KBM-7 (cell line): ENCODE results near the gene TSHZ3.

ENCODE experiments used
- DNase-seq: peaks from one replicate; pipeline ENCODE4 v3.0.0-alpha.2; 2015
- in situ Hi-C: fragments of 300-500 bp; cut with MboI; formaldehyde crosslinking; loops from 2 replicates; pipeline ENCODE4 v1.14.3; 2020; ENCODE audit warnings: low sequenced_read_pairs, low pct_unique_long_range_greater_than_20kb, mixed read lengths

The TSHZ3 gene

DNA sequence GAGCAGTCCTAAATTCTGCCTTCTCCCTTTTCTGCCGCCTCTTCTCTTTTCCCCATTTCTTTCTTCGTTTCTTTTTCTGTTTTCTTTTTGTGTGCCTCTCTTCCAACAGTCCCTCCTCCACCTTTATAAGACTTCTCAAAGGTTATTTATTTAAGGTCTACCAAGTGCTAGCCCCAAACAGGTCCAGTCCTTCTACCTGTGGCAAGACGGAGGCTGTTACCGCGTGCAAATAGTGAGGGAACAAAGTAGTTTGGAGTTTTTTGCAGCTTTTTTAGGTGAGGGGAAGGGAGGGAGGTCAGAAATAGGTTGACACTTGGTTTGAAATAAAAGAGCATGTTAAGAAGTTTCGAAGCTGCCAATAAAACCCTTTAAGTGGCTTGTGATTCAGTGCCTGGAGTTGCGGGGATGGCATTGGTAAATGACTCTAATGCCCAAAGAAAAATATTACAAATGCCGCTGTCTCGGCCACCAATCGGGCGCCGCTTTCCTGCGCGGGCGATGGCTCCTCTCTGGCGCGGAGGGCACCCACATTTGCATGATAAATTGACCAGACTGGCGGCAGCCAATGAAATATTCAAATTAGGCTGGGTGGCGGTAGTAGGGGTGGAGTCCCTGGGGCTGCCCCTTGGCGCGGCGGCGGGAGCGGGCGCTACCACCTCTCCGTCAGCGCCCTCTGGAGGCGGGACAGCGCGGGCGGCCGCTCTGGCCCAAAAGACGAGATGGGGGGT lies 7.5 kb upstream of the TSHZ3 start:
- in situ Hi-C loops = no loop called here
- peak; percentile 67 for DNase-seq

DNA sequence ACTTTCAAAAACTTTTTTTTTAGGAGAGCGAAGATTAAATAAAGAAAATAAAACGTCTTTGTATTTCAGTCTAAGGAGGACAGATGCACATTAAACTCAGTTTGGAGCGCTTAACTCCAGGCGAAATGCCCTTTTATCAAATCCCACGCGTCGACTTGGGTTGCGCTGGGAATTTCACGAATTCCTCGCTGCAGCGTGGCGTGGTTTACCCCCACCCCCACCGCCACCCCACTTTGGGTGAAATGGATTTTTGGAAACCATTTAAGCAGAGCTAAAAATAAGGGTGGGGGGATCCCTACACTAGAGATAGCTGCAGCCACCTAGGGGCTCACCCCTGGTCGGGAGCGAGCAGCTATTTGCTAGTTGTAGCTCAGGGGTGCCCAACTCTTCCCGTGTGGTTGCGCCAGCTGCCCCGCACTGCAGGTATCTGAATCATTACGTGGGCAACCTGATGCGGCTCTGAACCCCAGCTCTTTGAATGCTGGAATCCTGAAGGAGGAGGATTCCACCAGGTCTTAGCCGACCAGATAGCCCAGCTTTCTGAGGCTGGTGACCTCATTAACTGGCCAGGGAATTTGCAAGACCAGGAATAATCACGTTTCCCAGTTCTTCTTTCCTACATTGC lies 6.5 kb upstream of the TSHZ3 start:
- in situ Hi-C loops = no loop called here
- no peak for DNase-seq

DNA sequence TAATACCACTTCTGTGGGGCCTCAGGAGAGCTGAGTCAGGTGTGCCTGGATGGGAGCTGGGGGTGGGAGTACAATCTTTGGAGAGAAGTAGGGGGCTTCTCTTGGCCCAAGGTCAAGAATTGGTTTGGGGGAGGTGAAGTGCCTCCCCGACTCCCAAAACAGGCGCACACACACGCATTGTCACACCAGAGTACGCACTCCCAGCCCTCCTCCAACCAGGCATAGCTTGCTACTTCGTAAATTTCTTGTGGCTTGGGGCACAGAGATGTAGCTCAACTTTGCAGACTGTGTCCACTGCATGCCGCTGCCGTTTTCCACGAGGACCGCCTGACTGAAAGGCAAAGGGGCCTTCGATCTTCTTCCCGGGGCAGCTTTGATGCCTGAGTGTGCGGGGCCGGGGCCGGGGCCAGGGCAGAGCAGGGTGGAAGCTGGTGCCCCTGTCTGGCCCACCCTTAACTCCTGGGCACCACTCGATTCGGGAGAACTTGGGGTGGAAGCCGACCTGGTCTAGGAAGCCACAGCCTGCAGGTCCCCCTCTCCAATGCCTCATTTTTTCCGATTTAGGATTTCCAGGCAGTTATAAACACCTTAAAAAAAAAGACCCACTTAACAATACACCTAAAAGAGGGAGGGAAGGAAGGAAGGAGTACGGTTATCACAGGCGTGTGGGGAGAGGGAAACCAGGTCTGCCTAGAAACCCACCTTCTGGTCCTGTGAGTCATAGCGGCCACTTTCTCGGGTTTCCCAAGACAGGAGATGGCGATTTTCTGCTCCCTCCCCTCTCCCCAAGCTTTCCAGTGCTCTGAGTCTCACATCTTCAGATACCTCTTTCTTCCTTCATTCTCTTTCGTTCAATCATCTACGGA lies 5.8 kb upstream of the TSHZ3 start:
- DNase-seq = no peak
- in situ Hi-C loops = no loop called here

DNA sequence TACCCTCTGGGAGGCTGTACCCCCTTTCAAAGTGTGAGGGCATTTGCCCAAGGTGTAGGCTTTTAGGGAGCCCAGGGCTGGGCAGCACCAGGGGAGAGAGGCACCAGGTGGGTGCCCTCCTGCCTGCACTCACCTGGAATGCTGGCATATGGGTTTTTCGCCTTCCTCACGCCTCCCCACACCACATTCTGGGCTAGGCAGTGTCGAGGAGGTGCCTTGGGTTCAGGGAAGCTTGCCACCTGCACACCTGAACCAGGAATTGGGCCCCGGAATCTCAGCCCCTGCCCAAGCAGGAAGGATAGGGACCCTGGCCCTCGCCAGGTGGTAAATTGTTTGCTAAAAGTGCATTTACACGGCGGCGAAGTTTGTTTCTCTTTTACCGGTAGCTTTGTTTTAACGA lies 5.1 kb upstream of the TSHZ3 start:
- no peak for DNase-seq
- in situ Hi-C loops = no loop called here

DNA sequence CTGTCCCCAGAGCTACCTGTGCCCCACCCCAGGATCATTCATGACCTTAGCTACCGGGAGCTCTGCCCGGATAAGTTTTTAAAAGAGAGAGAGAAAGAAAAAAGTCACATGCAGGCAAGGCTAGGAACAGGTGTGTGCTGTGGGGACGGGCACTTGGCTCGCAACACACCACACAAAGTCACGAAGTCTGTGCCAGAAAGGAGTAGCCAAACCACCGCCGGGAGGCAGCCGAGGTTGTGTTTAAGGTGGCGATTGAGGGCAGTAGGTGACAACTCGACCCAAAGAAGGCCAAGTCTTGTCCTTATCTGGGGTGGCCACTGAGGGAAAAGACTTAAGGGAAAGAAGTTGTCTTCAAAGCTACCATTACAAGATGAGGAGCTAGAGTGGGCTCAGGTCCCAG lies 4.6 kb upstream of the TSHZ3 start:
- no peak for DNase-seq
- in situ Hi-C loops = no loop called here

DNA sequence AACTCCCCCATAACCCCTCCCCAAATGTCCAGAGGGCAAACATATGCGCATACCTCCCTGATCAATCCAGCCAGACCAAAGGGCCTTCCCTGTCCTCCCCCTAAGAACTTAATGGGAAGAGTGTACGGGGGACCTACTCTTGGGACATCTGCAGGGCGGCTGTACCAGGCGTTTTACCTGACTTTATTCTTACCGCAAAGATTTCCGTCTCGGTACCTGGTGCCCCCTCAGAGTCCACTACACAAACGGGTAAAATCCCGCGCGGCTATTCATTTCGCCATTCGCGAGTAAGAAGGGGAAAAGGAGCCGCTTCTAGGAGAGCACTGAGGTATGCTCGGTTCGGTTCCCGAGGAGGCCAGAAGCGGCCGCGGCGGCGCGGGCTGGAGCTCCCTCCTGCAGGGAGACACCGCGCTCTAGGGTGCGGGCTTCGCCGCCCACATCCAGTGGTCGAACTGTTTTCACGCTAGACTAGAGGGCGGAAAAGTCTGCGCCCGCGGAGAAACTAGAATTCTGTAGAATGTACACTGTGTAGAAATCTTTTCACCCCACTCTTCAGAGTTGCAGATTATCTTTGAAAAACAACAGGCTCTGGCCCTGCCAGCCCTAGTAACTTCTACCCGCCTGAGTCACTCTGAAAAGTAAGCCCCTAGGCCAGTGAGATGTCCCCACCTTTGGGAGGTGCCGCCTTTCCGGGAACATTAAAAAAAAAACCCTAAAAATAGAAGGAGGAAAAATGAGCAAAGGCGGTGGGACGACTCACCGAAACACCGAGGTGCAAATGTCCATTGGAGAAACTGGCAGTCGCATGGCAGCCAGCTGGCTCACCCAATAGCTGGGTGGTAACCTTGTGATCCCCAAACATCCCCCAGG lies 3.8 kb upstream of the TSHZ3 start:
- in situ Hi-C loops = no loop called here
- DNase-seq = no peak

DNA sequence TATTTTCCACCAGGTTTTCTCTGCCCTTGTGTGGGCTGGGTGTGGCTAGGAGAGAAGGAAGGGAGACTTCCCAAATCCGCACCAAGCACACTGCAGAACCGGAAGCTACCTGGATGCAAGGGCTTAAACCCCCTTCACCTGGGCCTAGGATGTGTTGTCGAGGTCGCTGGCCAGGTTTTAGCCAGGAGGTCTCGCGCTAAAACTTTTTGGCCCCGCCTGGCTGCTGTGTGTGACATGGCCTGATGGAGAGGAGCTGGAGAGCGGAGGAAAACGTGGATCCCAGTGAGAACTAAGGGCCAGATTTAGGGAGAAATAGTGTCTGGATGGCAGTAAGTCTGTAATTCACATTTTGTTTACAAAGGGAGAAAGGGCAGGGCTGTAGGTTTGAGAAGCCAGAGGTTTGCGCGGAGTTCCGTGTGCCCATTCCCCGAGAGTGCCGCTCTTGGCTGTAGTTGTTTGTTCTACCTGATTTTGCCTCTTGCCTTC lies 3.1 kb upstream of the TSHZ3 start:
- in situ Hi-C loops = no loop called here
- DNase-seq = no peak

DNA sequence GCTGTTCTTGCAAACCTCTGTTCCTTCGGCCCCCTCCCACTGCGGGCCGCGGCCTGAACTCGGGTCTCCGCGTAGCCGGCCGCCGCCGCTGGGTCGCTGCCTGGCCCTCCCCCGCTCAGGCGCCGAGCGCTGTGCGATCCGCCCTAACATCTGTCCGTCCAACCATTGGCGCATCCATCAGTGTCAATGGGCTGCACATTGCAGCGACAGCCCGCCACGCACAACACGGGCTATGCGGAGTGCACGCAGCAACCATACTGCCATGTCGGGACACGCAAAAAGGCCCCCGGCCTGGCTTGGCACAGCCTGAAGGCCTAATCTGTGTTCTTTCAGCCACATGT lies 2.6 kb upstream of the TSHZ3 start:
- DNase-seq = no peak
- in situ Hi-C loops = no loop called here

DNA sequence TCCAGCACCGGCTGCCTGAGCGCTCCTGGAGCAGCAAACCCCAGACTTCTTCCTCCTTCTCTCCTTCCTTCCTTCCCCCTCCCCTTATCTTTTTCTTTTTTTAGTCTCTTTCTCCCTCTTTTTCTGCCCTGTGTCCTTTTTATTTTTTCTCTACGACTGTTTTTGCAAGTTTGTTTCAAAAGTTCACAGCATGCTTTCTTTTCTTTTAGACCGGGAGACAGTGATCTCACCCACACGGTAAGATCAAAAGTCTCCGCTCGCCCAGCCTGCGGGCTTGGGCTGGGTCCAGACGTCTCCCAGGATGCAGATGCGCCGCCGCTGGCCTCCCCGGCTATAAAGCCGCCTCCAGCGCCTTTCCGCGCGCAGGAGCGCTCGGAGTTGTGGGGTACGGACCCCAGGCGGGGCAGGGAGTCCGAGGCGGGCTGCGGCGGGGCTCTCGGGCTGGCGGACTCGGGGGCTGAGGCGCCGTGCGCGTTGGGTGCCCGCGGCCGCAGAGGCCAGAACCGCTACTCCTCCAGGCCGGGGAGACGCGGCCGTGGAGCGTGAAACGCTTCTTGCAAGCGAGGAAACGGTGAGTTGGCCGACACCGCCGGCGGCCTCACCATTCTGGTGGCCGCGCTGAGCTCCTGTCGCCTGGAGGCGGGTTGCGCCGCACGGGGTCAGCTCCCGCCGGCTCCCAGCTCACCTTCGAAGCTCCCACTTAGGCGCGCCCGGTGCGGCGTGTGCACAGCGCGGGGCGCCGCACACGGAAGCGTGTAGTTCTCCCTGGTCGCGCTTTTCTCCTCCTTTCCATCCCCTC lies 2.0 kb upstream of the TSHZ3 start:
- DNase-seq = peak; percentile 24
- in situ Hi-C loops = no loop called here

DNA sequence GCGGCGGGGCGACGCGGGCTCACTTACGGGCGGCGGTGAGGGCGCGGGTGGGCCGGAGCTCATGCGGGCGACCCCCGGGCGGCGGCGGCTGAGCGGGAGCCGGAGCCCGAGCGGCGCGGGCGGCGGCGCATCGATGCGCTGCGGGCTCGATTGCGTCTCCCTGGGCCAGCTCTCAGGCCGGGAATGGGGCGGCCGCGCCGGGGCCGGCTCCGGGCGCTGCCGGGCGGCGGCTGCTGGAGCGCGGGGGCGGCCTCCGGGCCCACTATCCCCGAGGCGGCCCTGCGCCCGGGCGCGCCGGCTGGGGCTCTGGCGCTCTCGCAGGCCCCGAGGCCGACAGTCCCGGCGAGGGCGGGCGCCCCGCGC lies 1.4 kb upstream of the TSHZ3 start:
- no peak for DNase-seq

DNA sequence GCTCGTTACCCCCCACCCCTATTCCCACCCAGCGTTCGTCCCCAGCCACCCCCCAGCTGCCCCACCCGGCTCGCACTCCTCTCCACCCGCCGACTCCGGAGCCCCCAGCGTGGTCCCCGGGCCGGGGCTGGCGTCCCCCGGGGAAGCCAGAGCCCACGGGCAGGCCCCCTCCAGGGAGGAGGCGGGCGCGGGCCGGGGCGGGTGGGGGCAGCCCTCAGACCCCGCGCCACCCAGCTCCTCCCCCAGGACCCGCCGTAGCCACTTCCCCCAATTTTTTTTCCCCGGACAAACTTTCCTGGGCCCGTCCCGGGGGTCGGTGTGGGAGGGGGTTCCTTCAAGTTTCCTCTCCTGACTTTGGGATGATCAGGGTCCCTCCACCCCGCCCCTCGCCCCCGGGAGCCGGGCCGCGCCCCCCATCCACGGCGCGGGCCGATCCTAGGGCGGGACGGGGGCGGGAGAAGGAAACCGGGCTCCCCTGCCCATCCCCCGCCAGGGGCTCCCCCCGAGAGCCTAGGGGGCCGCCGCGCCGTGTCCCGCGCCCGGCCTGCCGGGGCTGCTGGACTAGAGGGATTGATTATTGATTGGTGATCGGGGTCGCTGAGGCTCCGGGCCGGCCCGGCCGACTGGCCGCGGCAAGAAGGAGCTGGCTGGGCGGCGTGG lies 927 bp upstream of the TSHZ3 start:
- DNase-seq = no peak
- in situ Hi-C loops = no loop called here

More for the DNA sequence above, 1.4 kb upstream of the TSHZ3 start:
- in situ Hi-C loops = no loop called here

DNA sequence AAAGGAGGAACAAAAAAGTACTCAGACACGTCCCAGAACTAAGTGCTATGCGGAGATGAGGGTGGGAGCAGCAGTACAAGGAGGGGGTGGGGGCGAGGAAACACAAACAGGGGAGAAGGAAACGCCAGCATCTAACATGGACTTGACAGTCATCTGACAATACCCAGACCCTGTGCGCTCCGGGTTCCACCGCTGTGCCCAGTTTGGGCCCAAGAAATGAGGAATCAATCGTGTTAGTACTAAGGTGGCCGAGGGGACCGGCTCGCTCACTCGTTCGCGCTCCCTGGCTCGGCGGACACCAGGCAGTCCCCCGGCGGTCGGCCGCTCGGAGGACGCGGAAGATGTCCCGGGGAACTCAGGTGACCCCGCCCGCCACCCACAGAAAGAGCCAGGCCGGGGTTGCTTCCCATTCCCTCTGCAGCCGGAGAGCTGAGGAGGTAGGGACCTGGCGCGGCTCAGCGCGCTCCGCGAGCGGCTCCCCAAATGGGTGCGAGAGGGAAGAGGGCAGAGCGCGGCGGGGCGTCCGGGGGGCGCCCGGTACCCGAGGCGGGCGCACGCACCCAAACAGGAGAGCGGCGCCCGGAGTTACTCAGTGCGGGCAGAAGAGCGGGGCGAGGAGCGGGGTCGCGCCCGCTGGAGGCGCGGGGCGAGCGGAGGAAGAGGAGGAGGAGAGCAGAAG lies 616 bp downstream of the TSHZ3 start:
- in situ Hi-C loops = no loop called here
- DNase-seq = peak; percentile 25

DNA sequence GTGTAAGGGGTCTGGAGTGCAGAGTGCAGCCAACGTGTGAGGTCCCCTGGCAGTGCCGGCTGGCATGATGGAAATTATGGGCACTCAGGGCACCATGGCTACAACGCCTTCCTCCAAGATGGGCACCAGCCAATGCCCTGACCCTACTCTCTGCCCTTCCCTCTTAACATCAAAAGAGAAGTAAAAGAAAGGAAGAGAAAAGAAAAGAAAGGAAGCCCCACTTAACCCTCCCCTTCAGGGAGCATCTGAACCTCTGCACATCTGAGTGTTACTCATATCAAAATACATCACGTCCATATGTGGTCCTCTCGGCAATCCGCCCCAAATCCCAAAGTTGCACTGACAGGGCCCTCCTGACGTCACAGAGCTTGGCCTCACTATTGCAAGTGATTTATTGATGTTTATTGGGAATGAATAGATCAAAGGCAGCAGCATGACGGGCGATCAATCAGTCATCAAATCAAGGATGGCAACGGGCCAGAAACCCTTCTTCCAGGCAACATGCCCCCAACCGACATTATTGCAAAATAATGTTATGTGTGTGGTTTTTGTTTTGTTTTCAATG lies 1.3 kb downstream of the TSHZ3 start:
- no peak for DNase-seq
- in situ Hi-C loops = no loop called here

DNA sequence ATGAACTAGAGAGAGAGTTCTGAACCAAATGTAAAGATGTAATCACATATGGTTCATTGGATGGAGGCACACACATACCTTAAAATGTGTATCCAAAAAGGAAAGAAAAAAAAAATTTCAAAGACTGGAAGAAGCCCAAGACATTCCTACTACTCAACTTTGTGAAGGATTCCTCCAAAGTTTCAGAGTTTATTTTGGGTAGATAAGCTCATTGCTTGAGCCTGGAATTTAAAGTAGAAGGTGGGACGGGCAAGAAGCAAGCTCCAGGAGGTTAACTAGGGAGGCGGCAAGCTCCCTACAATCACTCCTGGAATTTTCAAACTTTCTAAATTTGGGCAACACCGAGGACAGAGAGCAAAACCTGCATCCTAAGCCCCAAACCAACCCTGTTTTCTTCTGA lies 1.9 kb downstream of the TSHZ3 start:
- no peak for DNase-seq
- in situ Hi-C loops = no loop called here

DNA sequence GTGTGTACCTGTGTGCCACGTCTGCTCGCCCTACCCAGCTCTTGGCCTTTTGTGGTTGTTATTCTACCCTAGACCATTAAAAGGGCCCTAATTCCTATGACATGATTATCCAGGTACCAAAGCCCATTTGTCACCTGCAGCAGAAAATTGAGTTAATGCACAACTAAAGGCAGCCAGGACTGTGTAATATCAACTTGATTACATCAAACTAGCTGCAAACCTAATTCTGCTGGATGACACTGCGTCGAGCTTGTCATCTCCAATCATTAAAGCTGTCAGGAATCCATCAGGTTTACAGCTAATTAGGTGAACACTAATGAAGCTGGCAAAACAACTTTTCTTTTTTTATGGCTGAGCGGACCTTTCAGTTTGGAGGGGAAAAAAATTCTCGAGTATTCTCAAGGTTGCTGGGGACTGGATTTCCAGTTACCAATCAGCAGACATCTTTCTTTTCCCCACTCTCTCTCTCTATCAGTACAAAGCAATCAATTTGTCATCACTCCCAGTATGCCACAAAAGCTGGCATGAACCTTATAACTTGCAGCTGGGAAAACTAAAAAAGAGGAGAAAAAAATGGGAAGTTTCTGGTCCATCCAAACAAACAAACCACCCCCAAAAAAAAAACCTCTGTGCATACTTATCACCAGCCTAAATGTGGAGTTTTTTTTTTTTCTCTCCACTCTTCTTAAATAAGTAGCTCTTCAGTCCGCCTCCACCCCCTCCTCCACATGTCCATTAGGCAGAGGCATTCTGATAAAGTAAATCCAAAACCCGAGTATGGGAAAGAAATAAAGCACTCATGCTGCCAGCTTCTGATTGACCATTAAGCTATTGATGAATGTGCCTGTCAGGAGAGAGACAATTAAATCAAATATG lies 2.8 kb downstream of the TSHZ3 start:
- in situ Hi-C loops = no loop called here
- no peak for DNase-seq

DNA sequence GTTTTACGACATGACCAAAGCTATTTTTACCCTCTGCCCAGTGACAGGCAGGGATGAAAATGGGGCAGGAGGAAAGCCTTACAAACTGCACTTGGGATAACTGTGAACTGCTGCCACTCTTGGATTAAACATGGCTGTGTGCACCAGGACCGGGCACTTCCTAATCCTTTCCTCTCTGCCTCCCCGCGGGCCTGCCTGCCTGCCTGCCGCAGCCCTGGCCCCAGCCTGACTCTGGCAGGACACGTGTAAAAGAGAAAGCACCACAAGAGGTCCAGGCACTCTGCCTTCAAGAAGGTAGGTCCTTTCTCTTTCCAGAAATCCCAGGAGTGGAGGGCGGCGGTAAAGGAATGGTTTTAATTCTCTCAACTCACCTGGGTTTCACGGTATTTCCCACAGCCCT lies 4.8 kb downstream of the TSHZ3 start:
- no peak for DNase-seq
- in situ Hi-C loops = no loop called here
